Adipose tissue (tissue), 3 donors: ENCODE results near the gene TEP1. TPM values are rescaled to one million over a fixed set of nuclear protein-coding genes. Genes with fewer than 3 reads are reported as not detected.

ENCODE experiments used
- H3K27ac ChIP-seq: one replicate; pipeline ENCODE4 v1.5.1; 2013; ENCODE audit warnings: low read depth, low read length
- WGBS, 3 donors: extraction: QIAGEN DNeasy Blood & Tissue Kit; methylation state at CpG; one replicate each; pipeline ENCODE4 v1.1.7; 2013; 5-methylcytosine and 5-hydroxymethylcytosine counted together
- polyA plus RNA-seq, 3 donors: library from polyadenylated mRNA; stranded (reverse); fragments of 200-250 nt; gene quantifications; one replicate each; pipeline ENCODE4 v1.2.3, GENCODE V29; 2013
- donor health status: healthy with polysubstance abuse.
- donor health status: Bipolar disorder and iron deficiency.
- donor health status: healthy.

Gene TEP1
- polyA plus RNA-seq, 3 donors, result 5.4 to 16.2 (median 14.6) TPM

DNA sequence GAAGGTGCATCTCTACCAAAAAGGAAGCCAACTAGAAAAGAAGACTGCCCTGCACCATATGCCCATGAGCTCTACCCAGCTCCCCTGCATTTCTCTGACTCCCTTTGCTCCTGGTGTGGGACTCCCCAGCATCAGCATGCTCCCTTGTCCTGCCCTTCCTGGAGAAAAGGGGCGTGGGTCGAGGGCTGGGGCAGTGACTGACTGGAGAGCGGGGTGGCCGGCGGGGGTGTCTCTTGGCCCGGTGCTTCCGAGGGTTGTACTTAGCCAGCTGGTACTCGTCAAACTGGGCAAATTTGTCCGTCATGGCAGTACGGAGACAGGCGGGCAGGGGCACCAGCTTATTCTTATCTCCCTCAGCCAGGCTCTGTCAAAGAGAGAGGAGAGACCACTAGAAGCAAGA lies 9.8 kb downstream of the TEP1 start:
- H3K27ac ChIP-seq, result no peak overlapping the region
- WGBS, 3 donors, result 89 to 98% (median 89%) methylated on average over 11 of the region's 11 CpGs

DNA sequence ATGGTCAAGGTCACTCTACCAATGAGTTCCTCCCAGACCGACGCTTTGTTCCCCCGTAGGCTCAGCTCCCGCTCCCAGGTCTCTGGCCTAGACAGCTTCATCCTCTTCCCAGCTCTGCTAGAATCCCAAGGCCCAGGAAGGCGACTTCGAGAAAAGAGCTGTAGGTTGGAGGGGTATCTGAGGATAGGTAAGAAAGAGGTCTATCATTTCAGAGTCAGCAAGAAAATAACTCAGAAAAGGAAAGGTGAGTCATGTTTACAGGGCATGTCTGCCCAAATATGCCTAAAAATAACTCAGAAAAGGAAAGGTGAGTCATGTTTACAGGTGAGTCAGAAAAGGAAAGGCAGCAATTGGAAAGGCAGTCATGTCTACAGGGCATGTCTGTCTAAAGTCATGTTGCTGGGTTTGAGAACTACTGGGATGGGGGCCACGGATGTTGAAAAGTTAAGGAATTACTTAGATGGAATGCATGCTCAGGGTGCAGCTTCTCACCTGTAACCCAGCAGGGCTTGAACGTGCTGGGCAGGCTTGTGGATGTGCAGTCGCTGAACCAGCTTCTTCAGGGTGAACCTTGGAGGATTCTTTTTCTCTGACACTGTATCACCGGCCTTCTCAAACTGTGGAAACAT lies 12.2 kb downstream of the TEP1 start:
- WGBS, 3 donors, result 91 to 94% (median 93%) methylated on average over 10 of the region's 10 CpGs
- no peak overlapping the region for H3K27ac ChIP-seq

DNA sequence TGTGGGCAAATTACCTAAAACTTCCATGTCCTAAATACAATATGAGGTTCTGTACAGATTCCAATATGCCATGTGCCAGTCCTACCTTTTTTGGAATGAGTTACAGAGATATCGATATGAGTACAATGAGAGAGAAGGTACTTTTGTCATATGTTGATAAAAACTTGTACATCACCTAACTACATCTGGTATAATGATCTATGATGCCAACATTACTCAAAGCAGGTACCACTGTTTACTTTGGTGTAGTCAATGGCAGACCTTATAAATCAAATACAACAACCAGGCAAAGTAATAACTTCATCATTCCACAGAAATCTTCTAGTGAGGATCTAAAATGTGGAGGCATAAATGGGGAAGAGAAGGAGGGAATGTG lies 12.7 kb downstream of the TEP1 start:
- WGBS, 3 donors, result 94 to 100% (median 94%) methylated on average over 1 of the region's 1 CpG
- no peak overlapping the region for H3K27ac ChIP-seq

DNA sequence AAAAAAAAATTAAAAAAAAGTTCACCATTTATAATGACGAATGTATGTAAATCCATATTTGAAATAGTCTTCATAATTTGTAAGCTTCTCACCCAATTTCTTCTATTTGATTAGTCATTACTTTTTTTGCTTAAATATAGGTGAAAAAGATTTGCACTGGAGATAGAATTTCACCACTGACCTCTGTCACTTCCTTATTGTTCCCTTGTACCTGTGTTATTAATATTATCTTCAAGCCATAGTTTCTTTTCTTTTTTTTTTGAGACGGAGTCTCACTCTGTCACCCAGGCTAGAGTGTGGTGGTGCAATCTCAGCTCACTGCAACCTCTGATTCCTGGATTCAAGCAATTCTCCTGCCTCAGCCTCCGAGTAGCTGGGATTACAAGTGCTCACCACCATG lies 15.8 kb downstream of the TEP1 start:
- 88 to 92% (median 90%) methylated on average over 3 of the region's 3 CpGs for WGBS, 3 donors
- no peak overlapping the region for H3K27ac ChIP-seq

DNA sequence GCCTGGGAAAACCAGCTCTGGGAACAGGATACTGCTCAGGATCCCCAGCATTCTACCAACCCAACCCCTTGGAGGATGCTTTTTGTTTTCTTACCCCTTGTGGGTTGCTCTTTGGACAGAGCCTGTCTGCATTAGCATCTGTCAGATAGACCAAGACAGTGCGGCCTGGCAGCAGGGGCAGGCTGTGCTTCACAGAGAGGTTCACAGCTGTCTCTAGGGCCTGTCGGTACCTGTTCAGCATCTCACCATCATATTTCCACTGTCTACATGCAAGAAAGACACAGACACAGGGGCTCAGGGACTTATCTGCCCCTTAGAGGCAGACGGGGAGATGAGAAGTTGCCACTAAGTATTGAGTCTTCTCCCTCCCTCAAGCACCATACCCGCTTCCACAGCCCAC lies 21.8 kb downstream of the TEP1 start:
- no peak overlapping the region for H3K27ac ChIP-seq
- WGBS, 3 donors, result 96 to 99% (median 98%) methylated on average over 4 of the region's 4 CpGs

DNA sequence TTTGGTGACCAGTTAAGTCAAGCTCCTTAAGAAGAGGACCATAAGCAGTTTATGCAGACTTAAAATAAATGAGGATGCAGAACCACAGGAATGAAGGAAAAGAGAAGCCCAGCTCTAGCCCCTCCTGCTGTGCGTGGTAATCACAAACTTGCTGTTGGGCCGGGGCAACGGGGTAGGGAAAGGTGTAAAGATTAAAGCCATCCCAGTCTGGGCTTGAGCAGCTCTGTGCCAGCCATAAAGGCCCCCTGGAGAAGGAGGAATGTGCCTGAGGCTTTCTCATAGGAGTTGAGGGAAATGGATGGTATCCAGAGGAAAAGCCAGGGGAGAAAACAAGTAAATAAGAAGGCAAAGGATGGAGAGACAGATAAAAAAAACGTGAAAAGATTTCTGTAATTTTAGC lies 25.1 kb downstream of the TEP1 start:
- H3K27ac ChIP-seq, result no peak overlapping the region
- 54 to 75% (median 62%) methylated on average over 4 of the region's 4 CpGs for WGBS, 3 donors

DNA sequence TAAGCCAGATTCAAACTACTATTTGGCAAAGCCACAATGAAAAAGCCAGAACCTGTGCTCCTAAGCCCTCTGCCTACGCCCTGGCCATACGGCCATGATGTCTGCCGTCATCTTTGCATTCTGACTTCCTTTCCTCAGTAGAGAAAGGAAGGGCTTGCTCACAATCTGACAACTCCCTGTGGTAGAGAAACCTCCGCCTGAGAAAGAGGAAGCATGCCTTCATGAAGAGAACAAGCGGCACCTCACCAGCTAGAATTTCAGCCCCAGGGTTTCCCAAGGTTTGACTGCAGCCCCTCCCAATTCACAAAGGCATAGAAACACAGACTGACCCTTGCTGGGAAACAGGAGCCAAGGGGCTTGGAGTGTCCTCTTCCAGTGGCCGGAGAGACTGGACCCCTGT lies 25.7 kb downstream of the TEP1 start:
- WGBS, 3 donors, result 69 to 98% (median 78%) methylated on average over 6 of the region's 6 CpGs
- no peak overlapping the region for H3K27ac ChIP-seq

DNA sequence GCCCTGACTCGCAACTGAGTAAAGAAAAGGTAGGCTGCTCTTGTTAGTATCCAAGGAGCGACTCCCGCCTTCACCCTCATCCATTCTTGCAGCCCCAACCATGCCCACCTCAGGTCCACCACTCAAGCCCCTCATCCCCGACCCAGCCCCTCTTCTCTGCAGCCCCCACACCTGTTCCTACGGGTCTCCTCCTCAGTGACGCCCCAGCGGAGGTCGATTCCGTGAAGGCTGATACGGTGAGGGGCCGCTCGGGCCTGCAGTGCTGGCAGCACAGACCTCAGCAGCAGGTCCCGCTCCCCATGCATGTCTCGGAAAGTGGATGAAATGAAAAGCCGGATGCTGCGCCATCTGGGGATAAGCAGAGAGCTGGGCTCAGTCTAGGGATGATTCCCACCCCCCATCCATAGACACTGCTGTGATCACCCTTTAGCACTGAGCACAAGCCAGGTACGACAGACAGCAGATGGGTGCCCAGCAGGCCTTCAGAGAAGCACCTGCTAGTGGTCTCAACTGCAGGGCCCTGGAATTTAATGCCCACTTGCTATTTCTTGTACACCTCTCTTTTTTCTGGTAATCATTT lies 26.9 kb downstream of the TEP1 start:
- no peak overlapping the region for H3K27ac ChIP-seq
- WGBS, 3 donors, result 94 to 96% (median 95%) methylated on average over 16 to 17 of the region's 17 CpGs

DNA sequence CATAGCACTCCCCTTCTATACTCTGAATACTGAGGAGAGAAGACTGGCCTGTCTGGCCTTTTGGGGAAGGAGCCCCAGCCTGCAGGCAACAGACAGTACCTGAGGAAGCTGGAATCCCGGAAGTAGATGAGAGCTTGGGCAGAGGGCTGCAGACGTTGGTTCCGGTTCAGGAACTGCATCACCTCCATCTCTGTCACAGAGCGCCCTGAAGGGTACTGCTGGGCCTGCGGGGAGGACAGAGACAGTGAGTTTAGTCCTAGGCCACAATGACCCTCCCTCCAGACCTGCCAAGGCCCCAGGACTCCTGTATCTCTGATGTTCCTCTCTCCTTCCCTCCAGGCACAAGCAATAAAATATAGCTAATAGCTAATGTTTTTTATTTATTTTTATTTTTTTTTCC lies 28.4 kb downstream of the TEP1 start:
- WGBS, 3 donors, result 89 to 96% (median 92%) methylated on average over 5 of the region's 5 CpGs
- H3K27ac ChIP-seq, result no peak overlapping the region

DNA sequence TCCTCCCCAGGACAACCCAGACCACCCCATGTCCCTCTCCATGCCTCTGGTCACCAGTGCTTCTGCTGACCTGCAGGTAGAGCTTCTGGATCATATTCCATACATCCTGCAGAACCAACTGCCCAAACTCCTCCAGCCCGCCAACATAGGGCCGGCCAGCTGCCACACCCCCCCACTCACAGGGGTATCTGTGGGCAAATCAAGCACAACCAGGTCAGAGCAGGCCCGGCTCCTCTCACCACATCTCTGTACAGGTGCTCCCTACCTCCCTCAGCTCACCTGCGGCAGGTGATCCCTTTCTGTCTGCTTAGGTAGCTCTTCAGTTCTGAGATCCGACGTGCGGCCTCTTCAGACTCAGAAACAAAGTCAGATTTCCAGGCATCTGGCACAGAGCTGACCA lies 29.0 kb downstream of the TEP1 start:
- WGBS, 3 donors, result 90 to 97% (median 90%) methylated on average over 7 of the region's 7 CpGs
- H3K27ac ChIP-seq, result no peak overlapping the region

DNA sequence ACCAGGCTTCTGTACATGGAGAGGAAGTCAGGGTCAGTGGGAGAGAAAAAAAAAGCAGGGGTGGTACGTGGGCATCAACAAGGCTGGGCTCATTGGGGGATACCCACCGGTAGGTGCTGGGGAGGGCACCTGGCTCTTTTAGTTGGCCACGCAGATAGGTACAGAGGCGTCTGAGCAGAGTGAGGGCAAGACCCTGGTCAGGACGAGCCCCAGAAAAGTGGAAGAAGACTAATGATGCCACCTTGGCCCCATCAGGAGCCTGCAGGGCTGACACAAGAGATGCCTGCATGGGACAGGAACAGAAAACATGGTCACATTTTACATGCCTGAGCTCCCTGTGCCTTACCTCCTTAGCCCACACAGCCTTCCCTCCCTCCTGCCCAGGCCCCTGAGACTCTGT lies 29.7 kb downstream of the TEP1 start:
- 91 to 95% (median 93%) methylated on average over 5 of the region's 5 CpGs for WGBS, 3 donors
- H3K27ac ChIP-seq, result no peak overlapping the region

DNA sequence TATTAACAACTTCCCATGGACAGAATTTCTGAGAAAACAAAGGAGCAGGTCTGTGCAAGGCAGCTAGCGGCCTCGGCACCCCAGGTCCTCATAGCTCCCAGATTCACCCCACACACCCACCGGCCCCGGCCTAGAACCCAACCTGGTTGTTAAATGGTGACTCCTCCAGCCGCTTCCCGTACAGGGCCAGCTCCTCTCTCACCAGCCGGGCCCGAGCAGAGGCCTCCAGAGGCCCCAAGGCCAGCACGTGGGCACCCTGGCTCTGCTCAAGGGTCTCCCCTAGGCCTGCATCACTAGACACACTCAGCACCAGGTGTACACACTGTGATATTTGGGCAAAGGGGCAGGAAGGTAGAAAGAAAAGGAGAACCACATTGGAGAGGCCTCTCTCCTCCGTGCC lies 30.3 kb downstream of the TEP1 start:
- no peak overlapping the region for H3K27ac ChIP-seq
- 94 to 96% (median 94%) methylated on average over 10 of the region's 10 CpGs for WGBS, 3 donors

DNA sequence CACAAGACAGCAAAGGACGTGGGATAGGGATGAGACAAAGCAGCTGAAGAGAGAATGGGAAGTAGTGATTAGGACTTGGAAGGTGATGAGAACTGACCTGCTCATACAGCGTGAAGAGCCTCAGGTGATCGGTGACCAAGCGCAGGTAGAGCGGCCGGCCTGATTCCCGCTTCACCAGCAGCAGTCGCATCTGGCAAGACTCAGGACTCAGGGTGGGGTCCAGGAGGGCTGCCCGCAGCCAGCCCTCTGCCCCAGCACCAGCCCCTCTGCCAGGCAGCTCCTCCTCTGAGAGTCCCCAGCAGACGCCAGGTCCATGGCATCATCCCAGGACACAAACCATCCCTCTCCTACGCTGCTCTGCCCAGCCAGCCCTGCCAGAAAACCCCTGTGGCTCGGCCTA lies 30.8 kb downstream of the TEP1 start:
- 95 to 96% (median 96%) methylated on average over 12 of the region's 12 CpGs for WGBS, 3 donors
- no peak overlapping the region for H3K27ac ChIP-seq

DNA sequence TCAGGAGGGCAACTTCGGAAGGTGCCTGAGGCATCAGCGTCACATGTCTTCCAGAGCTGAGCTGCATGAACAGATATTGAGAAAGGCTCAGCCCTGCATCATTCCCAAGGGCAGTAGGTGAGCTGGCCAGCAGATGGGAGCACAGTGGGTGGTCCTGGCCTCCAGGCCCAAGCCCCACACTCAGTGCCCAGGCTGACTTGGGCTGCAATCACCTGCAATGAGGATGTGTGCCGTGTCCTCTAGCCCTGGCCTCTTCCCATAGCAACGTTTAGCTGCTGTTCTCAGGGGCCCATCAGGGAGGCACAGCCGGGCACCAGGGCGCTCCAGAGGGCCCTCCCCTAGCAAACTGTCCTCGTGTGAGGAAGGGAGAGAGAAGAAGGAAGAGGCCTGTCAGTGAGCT lies 32.0 kb downstream of the TEP1 start:
- WGBS, 3 donors, result 76 to 87% (median 86%) methylated on average over 7 of the region's 7 CpGs

DNA sequence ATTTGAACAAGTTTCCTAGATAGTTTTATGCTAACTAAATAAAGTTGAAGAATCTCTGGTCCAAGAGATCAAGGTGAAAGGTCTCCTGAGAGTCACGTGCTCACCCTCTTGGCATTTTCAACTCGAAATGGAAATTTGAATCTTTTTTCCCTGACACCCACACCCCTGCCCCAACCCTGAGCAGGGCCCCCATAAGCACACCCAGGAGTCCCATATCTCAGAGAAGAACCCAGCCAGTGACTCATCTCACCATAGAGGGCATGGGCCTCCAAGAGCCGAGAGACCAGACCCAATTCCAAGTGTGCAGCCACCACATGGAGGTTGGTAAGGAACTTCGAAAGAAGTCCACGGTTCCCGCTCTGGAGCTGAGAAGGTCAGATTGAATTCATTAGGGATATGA lies 32.6 kb downstream of the TEP1 start:
- H3K27ac ChIP-seq, result no peak overlapping the region
- WGBS, 3 donors, result 84 to 94% (median 89%) methylated on average over 6 of the region's 6 CpGs

More for the DNA sequence above, 32.0 kb downstream of the TEP1 start:
- H3K27ac ChIP-seq, result no peak overlapping the region

DNA sequence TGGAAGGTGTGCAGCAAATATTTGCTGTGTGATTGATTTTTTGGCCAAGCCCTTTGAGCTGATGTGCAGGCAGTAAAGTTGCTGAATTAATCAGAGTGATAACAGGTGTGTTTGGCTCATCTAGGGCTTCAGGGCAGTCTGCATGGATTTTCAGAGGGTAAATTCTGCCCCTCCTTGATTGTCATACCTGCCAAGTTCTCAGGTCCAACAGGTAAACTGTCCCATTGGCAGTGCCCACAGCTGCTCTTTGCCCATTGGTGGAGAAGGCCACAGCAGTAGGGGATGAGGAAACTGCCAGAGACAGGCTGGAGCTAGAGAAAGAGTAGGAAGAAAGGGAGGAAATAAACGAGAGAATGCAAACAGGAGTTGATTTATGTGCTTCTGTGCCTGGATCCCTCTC lies 33.6 kb downstream of the TEP1 start:
- no peak overlapping the region for H3K27ac ChIP-seq
- WGBS, 3 donors, result 30 to 36% (median 35%) methylated on average over 1 of the region's 1 CpG

DNA sequence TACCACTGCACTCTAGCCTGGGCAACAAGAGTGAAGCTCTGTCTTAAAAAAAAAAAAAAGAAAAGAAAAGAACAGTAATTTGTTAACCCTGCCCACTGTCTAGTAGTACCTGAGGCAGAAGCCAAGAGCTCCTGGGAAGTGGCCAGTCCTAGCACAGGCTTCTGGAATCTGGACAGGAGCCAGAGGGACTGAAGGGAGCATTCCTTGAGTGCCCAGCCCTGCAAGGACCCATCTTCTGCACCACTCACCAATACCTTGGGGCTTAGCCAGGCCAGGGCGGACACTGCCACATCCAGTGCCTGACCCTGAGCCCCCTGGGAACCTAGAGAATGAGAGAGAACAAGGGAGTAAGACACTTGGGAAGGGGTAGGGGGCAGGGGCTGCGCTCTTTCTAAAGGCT lies 36.1 kb downstream of the TEP1 start:
- WGBS, 3 donors, result 94 to 98% (median 97%) methylated on average over 2 of the region's 2 CpGs

DNA sequence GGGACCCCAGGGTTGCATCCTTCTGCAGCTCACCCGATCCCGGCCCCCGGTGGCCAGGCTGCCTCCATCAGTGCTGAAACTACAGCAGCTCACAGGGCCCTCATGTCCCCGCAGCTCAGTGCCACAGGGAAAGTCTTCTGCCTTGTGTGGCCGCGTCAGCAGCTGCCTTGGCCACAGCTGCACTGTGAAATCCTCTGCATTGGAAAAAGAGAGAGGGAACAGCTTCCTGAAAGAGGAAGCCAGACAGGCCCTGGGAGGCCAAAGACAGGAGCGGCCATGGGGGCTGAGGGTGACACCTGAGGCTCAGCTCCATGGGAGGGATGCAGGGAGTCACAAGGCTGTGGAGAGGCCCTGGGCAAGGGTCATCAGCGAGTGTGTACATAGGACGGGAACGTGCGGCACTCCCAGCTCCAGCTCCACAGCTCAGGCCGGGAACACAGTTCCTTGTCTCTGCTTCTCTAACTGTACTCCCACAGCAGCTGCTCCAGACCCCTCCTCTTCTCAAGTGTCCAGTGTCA lies 37.2 kb downstream of the TEP1 start:
- WGBS, 3 donors, result 89 to 92% (median 91%) methylated on average over 12 of the region's 12 CpGs
- no peak overlapping the region for H3K27ac ChIP-seq

More for the DNA sequence above, 36.1 kb downstream of the TEP1 start:
- H3K27ac ChIP-seq, result no peak overlapping the region

DNA sequence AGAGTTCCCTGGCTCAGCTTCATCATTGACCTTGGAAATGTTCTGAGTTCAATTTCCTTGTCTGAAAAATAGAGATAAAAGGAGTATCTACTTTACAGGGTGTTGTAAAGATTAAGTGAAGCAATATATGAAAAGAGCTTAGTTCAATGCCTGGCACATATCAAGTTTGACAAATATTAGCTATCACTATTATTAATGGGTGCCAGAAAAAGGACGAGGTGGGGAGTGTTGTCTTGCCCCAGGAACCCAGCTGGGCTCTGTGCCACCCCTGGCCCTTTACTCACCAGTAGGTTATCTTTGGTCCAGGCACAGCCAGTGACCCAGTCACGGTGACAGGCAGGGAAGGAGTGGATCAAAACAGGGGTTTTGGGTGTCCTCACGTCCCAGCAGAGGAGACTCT lies 37.8 kb downstream of the TEP1 start:
- WGBS, 3 donors, result 55 to 85% (median 76%) methylated on average over 3 of the region's 3 CpGs
- no peak overlapping the region for H3K27ac ChIP-seq

DNA sequence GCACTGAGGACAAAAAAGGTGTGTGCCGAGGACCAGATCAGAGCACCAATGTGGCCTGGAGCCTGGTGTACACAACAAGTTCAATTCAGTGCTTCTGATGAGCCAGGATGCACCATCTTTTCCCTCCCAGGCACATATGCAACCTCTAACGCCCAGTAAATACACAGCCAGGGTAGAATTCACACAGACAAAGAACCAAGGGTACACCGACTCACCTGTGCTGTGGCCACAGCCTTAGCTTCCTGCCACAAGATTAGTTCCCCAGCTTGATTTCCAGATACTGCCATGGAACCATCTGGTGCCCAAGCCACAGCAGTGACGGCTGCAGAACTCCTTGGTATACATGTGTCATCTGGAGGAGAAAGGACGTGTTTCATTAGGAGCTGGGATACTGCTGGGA lies 40.5 kb downstream of the TEP1 start:
- H3K27ac ChIP-seq, result no peak overlapping the region
- WGBS, 3 donors, result 77 to 91% (median 86%) methylated on average over 5 of the region's 5 CpGs
